ENCODE data around the gene HTRA1. TPM values are rescaled to one million over a fixed set of nuclear protein-coding genes. Genes with fewer than 3 reads are reported as not detected.

Gene HTRA1
- total RNA-seq, 4 donors from 2014 or later: 55.2 to 99.5 (median 80.6) TPM

GRCh38 chr10:122471531-122472177 lies 10.3 kb downstream of the HTRA1 start:
- no peak overlapping the region for H3K4me3 ChIP-seq
- no peaks in the 10 kb centered on the region for H3K27me3 ChIP-seq
- no peak for TF ChIP-seq POLR2A (IDR thresholded peaks at IDR 0.05)
- TF ChIP-seq CTCF (IDR thresholded peaks at IDR 0.05): no peak
- TF ChIP-seq EP300 (IDR thresholded peaks at IDR 0.05): no peak
- no peak for TF ChIP-seq POLR2AphosphoS5 (IDR thresholded peaks at IDR 0.05)
- no peak overlapping the region for H3K27ac ChIP-seq
- H3K36me3 ChIP-seq: no peaks in the 10 kb centered on the region
- H3K4me1 ChIP-seq: peaks cover 47% of the 10 kb centered on the region
- DNase-seq (ENCODE audit: low spot score in 2 of 2): peak in 1 of 2 donors; percentile 39
- 99% methylated on average over 3 of the region's 4 CpGs for WGBS
- no peaks in the 10 kb centered on the region for H3K9me3 ChIP-seq

GRCh38 chr10:122473116-122473515 lies 11.8 kb downstream of the HTRA1 start:
- Histone ChIP-seq H3K4me3 (no peak overlapping the region), H3K36me3 (no peaks in the 10 kb centered on the region), H3K4me1 (peaks cover 46% of the 10 kb centered on the region), H3K27ac (no peak overlapping the region), H3K9me3 (no peaks in the 10 kb centered on the region), H3K27me3 (no peaks in the 10 kb centered on the region)
- no peak for TF ChIP-seq POLR2AphosphoS5 (IDR thresholded peaks at IDR 0.05)
- no peak for TF ChIP-seq CTCF (IDR thresholded peaks at IDR 0.05)
- TF ChIP-seq EP300 (IDR thresholded peaks at IDR 0.05): no peak
- TF ChIP-seq POLR2A (IDR thresholded peaks at IDR 0.05): no peak
- 93% methylated on average over 8 of the region's 8 CpGs for WGBS
- peak in 1 of 2 donors; percentile 45 for DNase-seq (ENCODE audit: low spot score in 2 of 2)

- H3K36me3 ChIP-seq: no peaks in the 10 kb centered on the region
- H3K4me1 ChIP-seq: peaks cover 46% of the 10 kb centered on the region
- no peak overlapping the region for H3K4me3 ChIP-seq
- WGBS: 50% methylated on average over 14 of the region's 15 CpGs
- H3K27me3 ChIP-seq: no peaks in the 10 kb centered on the region
- no peaks in the 10 kb centered on the region for H3K9me3 ChIP-seq
- TF ChIP-seq POLR2AphosphoS5 (IDR thresholded peaks at IDR 0.05) (no peak), CTCF (IDR thresholded peaks at IDR 0.05) (no peak), POLR2A (IDR thresholded peaks at IDR 0.05) (no peak), EP300 (IDR thresholded peaks at IDR 0.05) (no peak)
- DNase-seq (ENCODE audit: low spot score in 2 of 2): peak in 1 of 2 donors; percentile 55
- no peak overlapping the region for H3K27ac ChIP-seq
Observed at GRCh38 chr10:122474131-122474818, 12.9 kb downstream of the HTRA1 start.

- TF ChIP-seq POLR2AphosphoS5 (IDR thresholded peaks at IDR 0.05) (no peak), EP300 (IDR thresholded peaks at IDR 0.05) (no peak), CTCF (IDR thresholded peaks at IDR 0.05) (no peak), POLR2A (IDR thresholded peaks at IDR 0.05) (no peak)
- Histone ChIP-seq H3K4me3 (no peak overlapping the region), H3K4me1 (peaks cover 43% of the 10 kb centered on the region), H3K36me3 (no peaks in the 10 kb centered on the region), H3K9me3 (no peaks in the 10 kb centered on the region), H3K27ac (no peak overlapping the region), H3K27me3 (no peaks in the 10 kb centered on the region)
- peak; percentile 81 to 84 for DNase-seq (ENCODE audit: low spot score in 2 of 2)
- WGBS: 29% methylated on average over 12 of the region's 12 CpGs
Observed at GRCh38 chr10:122475100-122475499, 13.7 kb downstream of the HTRA1 start.

GRCh38 chr10:122475591-122476332 lies 14.4 kb downstream of the HTRA1 start:
- Histone ChIP-seq H3K9me3 (no peaks in the 10 kb centered on the region), H3K4me1 (peaks cover 47% of the 10 kb centered on the region), H3K36me3 (no peaks in the 10 kb centered on the region), H3K27me3 (no peaks in the 10 kb centered on the region), H3K27ac (no peak overlapping the region), H3K4me3 (no peak overlapping the region)
- DNase-seq (ENCODE audit: low spot score in 2 of 2): peak in 1 of 2 donors; percentile 59
- WGBS: 64% methylated on average over 9 of the region's 16 CpGs
- TF ChIP-seq CTCF (IDR thresholded peaks at IDR 0.05): no peak
- TF ChIP-seq POLR2A (IDR thresholded peaks at IDR 0.05): no peak
- no peak for TF ChIP-seq EP300 (IDR thresholded peaks at IDR 0.05)
- TF ChIP-seq POLR2AphosphoS5 (IDR thresholded peaks at IDR 0.05): no peak
